ENCODE results near the gene CFAP100. TPM values are rescaled to one million over a fixed set of nuclear protein-coding genes. Genes with fewer than 3 reads are reported as not detected.

Gene CFAP100
- total RNA-seq, 1 donor from 2014 or later, result 4.3 TPM

GRCh38 chr3:126397610-126398422, 3.1 kb downstream of the CFAP100 start:
- H3K27ac Mint-ChIP-seq, result no peak overlapping the region
- peaks cover 6% of the 10 kb centered on the region for H3K4me1 Mint-ChIP-seq (ENCODE audit: unreplicated experiment)
- no peak for DNase-seq (ENCODE audit: extremely low spot score, unreplicated experiment)
- peaks cover 7% of the 10 kb centered on the region for H3K9me3 Mint-ChIP-seq
- H3K4me3 Mint-ChIP-seq, result no peak overlapping the region
- TF ChIP-seq, protein P1, sequence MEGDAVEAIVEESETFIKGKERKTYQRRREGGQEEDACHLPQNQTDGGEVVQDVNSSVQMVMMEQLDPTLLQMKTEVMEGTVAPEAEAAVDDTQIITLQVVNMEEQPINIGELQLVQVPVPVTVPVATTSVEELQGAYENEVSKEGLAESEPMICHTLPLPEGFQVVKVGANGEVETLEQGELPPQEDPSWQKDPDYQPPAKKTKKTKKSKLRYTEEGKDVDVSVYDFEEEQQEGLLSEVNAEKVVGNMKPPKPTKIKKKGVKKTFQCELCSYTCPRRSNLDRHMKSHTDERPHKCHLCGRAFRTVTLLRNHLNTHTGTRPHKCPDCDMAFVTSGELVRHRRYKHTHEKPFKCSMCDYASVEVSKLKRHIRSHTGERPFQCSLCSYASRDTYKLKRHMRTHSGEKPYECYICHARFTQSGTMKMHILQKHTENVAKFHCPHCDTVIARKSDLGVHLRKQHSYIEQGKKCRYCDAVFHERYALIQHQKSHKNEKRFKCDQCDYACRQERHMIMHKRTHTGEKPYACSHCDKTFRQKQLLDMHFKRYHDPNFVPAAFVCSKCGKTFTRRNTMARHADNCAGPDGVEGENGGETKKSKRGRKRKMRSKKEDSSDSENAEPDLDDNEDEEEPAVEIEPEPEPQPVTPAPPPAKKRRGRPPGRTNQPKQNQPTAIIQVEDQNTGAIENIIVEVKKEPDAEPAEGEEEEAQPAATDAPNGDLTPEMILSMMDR (conservative IDR thresholded peaks at IDR 0.05), result no peak
- H3K27me3 Mint-ChIP-seq, result peaks cover 22% of the 10 kb centered on the region
- no peaks in the 10 kb centered on the region for H3K36me3 Mint-ChIP-seq

- Mint-ChIP-seq H3K36me3 (no peaks in the 10 kb centered on the region), H3K4me3 (peak overlapping the region; percentile 16), H3K27me3 (peaks cover 14% of the 10 kb centered on the region), H3K27ac (peak overlapping the region; percentile 96), H3K9me3 (peaks cover 7% of the 10 kb centered on the region), H3K4me1 (ENCODE audit: unreplicated experiment) (peaks cover 6% of the 10 kb centered on the region)
- DNase-seq (ENCODE audit: extremely low spot score, unreplicated experiment), result no peak
- TF ChIP-seq, protein P1 (conservative IDR thresholded peaks at IDR 0.05), result no peak
These were observed 4.0 kb downstream of the CFAP100 start for GRCh38 chr3:126398423-126399350.

DNA sequence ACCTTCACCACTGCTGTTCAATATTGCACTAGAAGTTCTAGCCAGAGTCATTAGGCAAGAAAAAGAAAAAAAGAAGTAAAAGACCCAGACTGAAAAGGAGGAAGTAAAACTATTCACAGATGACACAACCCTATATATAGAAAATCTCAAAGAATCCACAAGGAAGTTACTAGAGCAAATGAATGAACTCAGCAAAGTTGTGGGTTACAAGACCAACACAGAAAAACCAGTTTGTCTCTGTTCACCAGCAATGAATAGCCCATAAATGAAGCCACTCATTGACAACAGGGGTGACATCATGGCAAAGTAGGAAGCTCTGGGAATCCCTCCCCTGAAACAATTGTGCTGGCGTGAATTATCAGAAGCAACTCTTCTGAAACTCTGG, 4.6 kb downstream of the CFAP100 start:
- DNase-seq (ENCODE audit: extremely low spot score, unreplicated experiment), result no peak
- Mint-ChIP-seq H3K27me3 (peaks cover 7% of the 10 kb centered on the region), H3K4me1 (ENCODE audit: unreplicated experiment) (peaks cover 6% of the 10 kb centered on the region), H3K4me3 (peak overlapping the region; percentile 16), H3K36me3 (no peaks in the 10 kb centered on the region), H3K27ac (peak overlapping the region; percentile 96), H3K9me3 (peaks cover 7% of the 10 kb centered on the region)
- TF ChIP-seq, protein P1 (conservative IDR thresholded peaks at IDR 0.05), result no peak

DNA sequence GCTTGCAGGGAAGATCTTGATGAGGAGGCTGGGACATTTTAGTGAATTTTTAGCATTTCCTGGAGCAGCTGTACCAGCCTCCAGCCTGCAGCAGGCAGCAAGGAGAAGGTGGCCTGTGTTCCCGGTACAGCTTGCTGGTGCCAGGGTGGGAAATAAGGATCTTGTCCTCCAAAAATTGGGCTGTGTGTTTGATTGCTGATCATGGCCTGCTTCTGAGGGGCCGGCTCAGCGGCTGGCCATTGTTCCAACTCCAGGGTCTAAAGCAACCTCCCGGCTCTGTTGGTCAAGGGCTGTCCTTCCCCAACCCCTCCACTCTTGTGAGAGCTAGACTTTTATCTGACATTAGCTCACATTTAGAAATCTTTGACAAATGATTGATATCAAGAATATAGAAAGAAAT, 5.0 kb downstream of the CFAP100 start:
- no peak for DNase-seq (ENCODE audit: extremely low spot score, unreplicated experiment)
- Mint-ChIP-seq H3K4me1 (ENCODE audit: unreplicated experiment) (peaks cover 6% of the 10 kb centered on the region), H3K27me3 (peaks cover 6% of the 10 kb centered on the region), H3K4me3 (no peak overlapping the region), H3K36me3 (no peaks in the 10 kb centered on the region), H3K9me3 (peaks cover 7% of the 10 kb centered on the region), H3K27ac (peak overlapping the region; percentile 96)
- TF ChIP-seq, protein P1 (conservative IDR thresholded peaks at IDR 0.05), result no peak

GRCh38 chr3:126401611-126402160, 7.0 kb downstream of the CFAP100 start:
- peaks cover 6% of the 10 kb centered on the region for H3K4me1 Mint-ChIP-seq (ENCODE audit: unreplicated experiment)
- peaks cover 7% of the 10 kb centered on the region for H3K9me3 Mint-ChIP-seq
- no peak overlapping the region for H3K4me3 Mint-ChIP-seq
- H3K36me3 Mint-ChIP-seq, result no peaks in the 10 kb centered on the region
- H3K27ac Mint-ChIP-seq, result no peak overlapping the region
- no peak for DNase-seq (ENCODE audit: extremely low spot score, unreplicated experiment)
- H3K27me3 Mint-ChIP-seq, result no peaks in the 10 kb centered on the region
- TF ChIP-seq, protein P1 (conservative IDR thresholded peaks at IDR 0.05), result no peak

Measured in type B pancreatic cell (in vitro differentiated cells).